Uterus (tissue), 4 donors: Measurements from ENCODE around the gene ACKR4. TPM values are rescaled to one million over a fixed set of nuclear protein-coding genes. Genes with fewer than 3 reads are reported as not detected.
"Not testable (repeated sequence)": the region's sequence is repeated elsewhere in the genome, so short reads cannot be mapped to it uniquely, and the experiment has no call there.

Experiments used
- DNase-seq, 2 donors: peaks; one replicate each; pipeline ENCODE4 v3.0.0-alpha.2; 2019 to 2020
- H3K27ac ChIP-seq, 2 donors: fragments of 200-600 bp; sonication (generic); 1 replicate in 1 of 2; 2 replicates in 1 of 2; pipeline ENCODE4 v1.5.1; 2016 to 2018
- H3K27me3 ChIP-seq, 2 donors: fragments of 200-600 bp; sonication (generic); one replicate each; pipeline ENCODE4 v1.5.1; 2018 to 2019; ENCODE audit warnings: control low read depth in 1 of 2
- H3K36me3 ChIP-seq, 2 donors: fragments of 200-600 bp; sonication (generic); one replicate each; pipeline ENCODE4 v1.5.1; 2019; ENCODE audit warnings: control low read depth in 1 of 2
- H3K4me1 ChIP-seq, 2 donors: fragments of 200-600 bp; sonication (generic); one replicate each; pipeline ENCODE4 v1.5.1; 2018 to 2019; ENCODE audit warnings: control low read depth in 1 of 2
- H3K4me3 ChIP-seq, 2 donors: fragments of 200-600 bp; sonication (generic); 1 replicate in 1 of 2; 2 replicates in 1 of 2; pipeline ENCODE4 v1.5.1; 2018 to 2019; ENCODE audit warnings: mild to moderate bottlenecking in 1 of 2
- H3K9me3 ChIP-seq, 2 donors: fragments of 200-600 bp; sonication (generic); one replicate each; pipeline ENCODE4 v1.5.1; 2019; ENCODE audit warnings: control low read depth in 1 of 2
- CTCF ChIP-seq, 4 experiments: fragments of 200-600 bp in 2 of 4; fragments of 450-650 bp in 2 of 4; sonication (generic) in 2 of 4; IDR thresholded peaks; one replicate each; pipeline ENCODE4 v1.5.1; 2016 to 2019; ENCODE audit warnings: antibody characterized with exemption in 4 of 4, mild to moderate bottlenecking in 2 of 4, moderate library complexity in 1 of 4
- POLR2A ChIP-seq, 2 donors: fragments of 450-650 bp; IDR thresholded peaks; one replicate each; pipeline ENCODE4 v1.6.1; 2016; ENCODE audit warnings: antibody characterized with exemption in 2 of 2, mild to moderate bottlenecking in 1 of 2, moderate library complexity in 1 of 2
- intact Hi-C: fragments of 100-400 bp; cut with DNase I; formaldehyde crosslinking; loops from one replicate; pipeline ENCODE4 v1.15.1; 2023; ENCODE audit warnings: low total_unique reads
- total RNA-seq, 4 donors: library from RNA; depleted of rRNA in 3 of 4; stranded (reverse); fragments of >200 nt in 3 of 4; gene quantifications; one replicate each; pipeline versions ENCODE4 v1.1.0 to v1.2.4, GENCODE V29; 2014 to 2023
- donor health status: DM: yes; HTN: yes; CAD: no.

The ACKR4 gene
- total RNA-seq, 4 donors from 2014 or later = 2.0 to 4.7 (median 4.4) TPM

- peaks cover 0 to 8% of the 10 kb centered on the region in 2 donors for H3K4me1 ChIP-seq
- H3K27ac ChIP-seq = peak overlapping the region; percentile 48 to 72
- H3K9me3 ChIP-seq = no peaks in the 10 kb centered on the region
- H3K27me3 ChIP-seq = no peaks in the 10 kb centered on the region
- H3K36me3 ChIP-seq = no peaks in the 10 kb centered on the region
- DNase-seq = no peak
- TF ChIP-seq CTCF (IDR thresholded peaks at IDR 0.05) (no peak), POLR2A (IDR thresholded peaks at IDR 0.05) (no peak)
- intact Hi-C loops = no loop called here
- H3K4me3 ChIP-seq = no peak overlapping the region
Observed at GRCh38 chr3:132554437-132554836, 42.6 kb upstream of the ACKR4 start.

- DNase-seq = no peak
- peaks cover 0 to 2% of the 10 kb centered on the region in 2 donors for H3K4me1 ChIP-seq
- H3K4me3 ChIP-seq = no peak overlapping the region
- no peaks in the 10 kb centered on the region for H3K9me3 ChIP-seq
- H3K27ac ChIP-seq = peak overlapping the region; percentile 34 to 72
- H3K36me3 ChIP-seq = no peaks in the 10 kb centered on the region
- intact Hi-C loops = no loop called here
- H3K27me3 ChIP-seq = no peaks in the 10 kb centered on the region
- TF ChIP-seq POLR2A (IDR thresholded peaks at IDR 0.05) = no peak
- no peak for TF ChIP-seq CTCF (IDR thresholded peaks at IDR 0.05)
Observed at GRCh38 chr3:132555306-132556035, 41.6 kb upstream of the ACKR4 start.

- H3K27me3 ChIP-seq, intact Hi-C loops, H3K4me3 ChIP-seq, H3K36me3 ChIP-seq, DNase-seq, H3K9me3 ChIP-seq, H3K4me1 ChIP-seq: not testable (repeated sequence)
- H3K27ac ChIP-seq = peak overlapping the region; percentile 34 to 72
Observed at GRCh38 chr3:132556036-132556386, 41.1 kb upstream of the ACKR4 start.

GRCh38 chr3:132556508-132557159 lies 40.4 kb upstream of the ACKR4 start:
- peak overlapping the region; percentile 34 to 72 for H3K27ac ChIP-seq
- H3K4me1 ChIP-seq = no peaks in the 10 kb centered on the region
- H3K36me3 ChIP-seq = no peaks in the 10 kb centered on the region
- no peaks in the 10 kb centered on the region for H3K9me3 ChIP-seq
- no peaks in the 10 kb centered on the region for H3K27me3 ChIP-seq
- DNase-seq = peak; percentile 72 to 81
- intact Hi-C loops = no loop called here
- H3K4me3 ChIP-seq = no peak overlapping the region
- TF ChIP-seq POLR2A (IDR thresholded peaks at IDR 0.05) (no peak), CTCF (IDR thresholded peaks at IDR 0.05) (no peak)

GRCh38 chr3:132561003-132561402 lies 36.1 kb upstream of the ACKR4 start:
- Histone ChIP-seq H3K4me1 (peaks cover 0 to 4% of the 10 kb centered on the region in 2 donors), H3K9me3 (no peaks in the 10 kb centered on the region), H3K27me3 (no peaks in the 10 kb centered on the region), H3K27ac (no peak overlapping the region), H3K36me3 (no peaks in the 10 kb centered on the region), H3K4me3 (no peak overlapping the region)
- DNase-seq = no peak
- TF ChIP-seq POLR2A (IDR thresholded peaks at IDR 0.05) (no peak), CTCF (IDR thresholded peaks at IDR 0.05) (no peak)
- intact Hi-C loops = no loop called here
